Measurements from ENCODE around the gene PCBP1.
A peak's percentile ranks its signal among the peaks of the same experiment; 100 is the strongest.

DNA sequence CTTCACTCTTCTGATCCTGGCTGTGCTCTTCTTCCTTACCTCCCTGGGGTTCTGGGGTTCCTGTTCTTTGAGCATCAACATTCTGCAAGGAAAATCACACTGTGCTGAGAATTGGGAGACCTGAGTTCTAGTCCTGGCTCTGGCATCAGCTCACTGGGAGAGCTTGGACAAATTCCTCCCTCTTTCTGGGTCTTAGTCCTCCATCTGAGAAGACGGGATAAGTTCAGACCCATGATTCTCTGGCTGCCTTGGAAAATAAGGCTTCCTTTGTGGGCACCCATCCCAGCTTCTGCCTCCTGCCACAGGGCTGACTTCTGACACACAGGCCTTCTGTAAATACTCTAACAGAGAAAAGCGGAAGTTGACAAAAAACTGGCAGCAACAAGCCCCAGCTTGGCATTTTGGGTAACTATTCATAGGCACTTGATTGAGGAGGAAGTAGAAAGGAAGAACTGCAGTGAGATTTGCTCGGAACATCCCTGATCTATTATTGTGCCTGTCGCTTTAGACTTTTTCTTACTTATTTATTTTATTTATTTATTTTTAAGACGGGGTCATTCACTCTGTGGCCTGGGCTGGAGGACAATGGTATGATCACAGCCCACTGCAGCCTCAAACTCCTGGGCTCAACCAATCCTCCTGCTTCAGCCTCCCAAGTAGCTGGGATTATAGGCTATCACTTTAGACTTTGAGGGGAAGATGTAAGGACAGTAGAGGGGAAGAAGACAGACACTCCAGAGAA is 7.9 kb downstream of the PCBP1 start:
- TF ChIP-seq POLR2A (IDR thresholded peaks at IDR 0.05; ENCODE audit: low read length) (peak; percentile 55), GATA1 (IDR thresholded peaks at IDR 0.05; ENCODE audit: low read depth, low read length) (no peak)

Measured in erythroblast (primary cell).